Activated T-helper 2 cell treated with anti-CD3 and anti-CD28 coated beads, Interferon-gamma antibody, Interleukin-2, Interleukin-4, amounts not matched to agents 10 μg/mL and 5 μg/mL and 100 μg/mL, durations not matched to agents 14 hours and 24 hours and 36 hours (primary cell): ENCODE data around the gene KIDINS220. TPM values are rescaled to one million over a fixed set of nuclear protein-coding genes. Genes with fewer than 3 reads are reported as not detected.

ENCODE experiments used
- DNase-seq: peaks from one replicate; pipeline ENCODE4 v3.0.0; 2021; ENCODE audit warnings: low spot score
- H3K27ac Mint-ChIP-seq: one replicate; pipeline ENCODE4 v1.8.0; 2021; ENCODE audit warnings: mixed read lengths
- H3K27me3 Mint-ChIP-seq: one replicate; pipeline ENCODE4 v1.8.0; 2021; ENCODE audit warnings: low read depth, mixed read lengths
- H3K36me3 Mint-ChIP-seq: one replicate; pipeline ENCODE4 v1.8.0; 2021; ENCODE audit warnings: low read depth, mixed read lengths
- H3K4me1 Mint-ChIP-seq: one replicate; pipeline ENCODE4 v1.8.0; 2021; ENCODE audit warnings: low read depth, mixed read lengths
- H3K4me3 Mint-ChIP-seq: one replicate; pipeline ENCODE4 v1.8.0; 2021; ENCODE audit warnings: low read depth, mild to moderate bottlenecking, moderate library complexity, mixed read lengths
- H3K9me3 Mint-ChIP-seq: one replicate; pipeline ENCODE4 v1.8.0; 2021; ENCODE audit warnings: mixed read lengths
- intact Hi-C: fragments of 100-400 bp; cut with micrococcal nuclease; formaldehyde crosslinking; loops from one replicate; pipeline ENCODE4 v1.15.1; 2023
- total RNA-seq: library from RNA; stranded (reverse); gene quantifications from 2 replicates; pipeline ENCODE4 v1.2.3, GENCODE V29; 2022

Gene KIDINS220
- total RNA-seq, 1 donor from 2014 or later: 26.1 TPM

- H3K36me3 Mint-ChIP-seq: peaks cover 3% of the 10 kb centered on the region
- no peak for DNase-seq
- no peaks in the 10 kb centered on the region for H3K9me3 Mint-ChIP-seq
- H3K4me1 Mint-ChIP-seq: peaks cover 3% of the 10 kb centered on the region
- intact Hi-C loops: loop anchor here (2.0 kb wide), 1 partner anchor 72 kb away; no protein-coding TSS in a partner anchor
- no peak overlapping the region for H3K27ac Mint-ChIP-seq
- peaks cover 26% of the 10 kb centered on the region for H3K27me3 Mint-ChIP-seq
- H3K4me3 Mint-ChIP-seq: no peak overlapping the region
Measured at GRCh38 chr2:8692783-8693156, 144.6 kb downstream of the KIDINS220 start.

- Mint-ChIP-seq H3K27me3 (peaks cover 26% of the 10 kb centered on the region), H3K9me3 (no peaks in the 10 kb centered on the region), H3K4me3 (no peak overlapping the region), H3K36me3 (peaks cover 3% of the 10 kb centered on the region), H3K27ac (no peak overlapping the region), H3K4me1 (peaks cover 3% of the 10 kb centered on the region)
- intact Hi-C loops: loop anchor here (2.0 kb wide), 1 partner anchor 73 kb away; no protein-coding TSS in a partner anchor
- DNase-seq: no peak
Measured at GRCh38 chr2:8691859-8692437, 145.5 kb downstream of the KIDINS220 start.

- peaks cover 5% of the 10 kb centered on the region for H3K4me1 Mint-ChIP-seq
- peak overlapping the region; percentile 66 for H3K4me3 Mint-ChIP-seq
- H3K9me3 Mint-ChIP-seq: no peaks in the 10 kb centered on the region
- H3K36me3 Mint-ChIP-seq: peaks cover 36% of the 10 kb centered on the region
- peak; percentile 72 for DNase-seq
- peak overlapping the region; percentile 55 for H3K27ac Mint-ChIP-seq
- intact Hi-C loops: loop anchor here (1.0 to 10.0 kb wide), 8 partner anchors 171 to 1589 kb away; no protein-coding TSS in a partner anchor
- peaks cover 7% of the 10 kb centered on the region for H3K27me3 Mint-ChIP-seq
Measured at GRCh38 chr2:8685697-8686358, 151.6 kb downstream of the KIDINS220 start.

- H3K4me3 Mint-ChIP-seq: peak overlapping the region; percentile 100
- intact Hi-C loops: loop anchor here (1.0 to 10.0 kb wide), 11 partner anchors 208 to 1588 kb away; no protein-coding TSS in a partner anchor
Measured at GRCh38 chr2:8684878-8685696, 152.3 kb downstream of the KIDINS220 start.

GRCh38 chr2:8684540-8684877 lies 152.9 kb downstream of the KIDINS220 start:
- peaks cover 36% of the 10 kb centered on the region for H3K36me3 Mint-ChIP-seq
- DNase-seq: peak; percentile 53
- H3K9me3 Mint-ChIP-seq: no peaks in the 10 kb centered on the region
- H3K27ac Mint-ChIP-seq: peak overlapping the region; percentile 94
- H3K4me3 Mint-ChIP-seq: peak overlapping the region; percentile 100
- intact Hi-C loops: loop anchor here (1.0 to 10.0 kb wide), 9 partner anchors 207 to 1258 kb away; no protein-coding TSS in a partner anchor
- peaks cover 12% of the 10 kb centered on the region for H3K4me1 Mint-ChIP-seq
- H3K27me3 Mint-ChIP-seq: peaks cover 2% of the 10 kb centered on the region

More at GRCh38 chr2:8684878-8685696, 152.3 kb downstream of the KIDINS220 start:
- Mint-ChIP-seq H3K4me1 (peaks cover 7% of the 10 kb centered on the region), H3K36me3 (peaks cover 36% of the 10 kb centered on the region), H3K9me3 (no peaks in the 10 kb centered on the region), H3K27ac (peak overlapping the region; percentile 94), H3K27me3 (peaks cover 7% of the 10 kb centered on the region)
- DNase-seq: peak; percentile 45

GRCh38 chr2:8682719-8683667 lies 154.4 kb downstream of the KIDINS220 start:
- Mint-ChIP-seq H3K4me3 (peak overlapping the region; percentile 100), H3K4me1 (peaks cover 19% of the 10 kb centered on the region), H3K27me3 (peaks cover under 1% of the 10 kb centered on the region), H3K36me3 (peaks cover 34% of the 10 kb centered on the region), H3K9me3 (no peaks in the 10 kb centered on the region), H3K27ac (peak overlapping the region; percentile 98)
- peak; percentile 42 for DNase-seq
- intact Hi-C loops: loop anchor here (2.0 to 10.0 kb wide), 7 partner anchors 96 to 1231 kb away; no protein-coding TSS in a partner anchor

GRCh38 chr2:8681786-8682692 lies 155.4 kb downstream of the KIDINS220 start, which contains the start of gene ID2:
TSS of gene ID2 (plus strand) at chr2:8682056. CDS start at chr2:8682166, 110 bp downstream.
- H3K9me3 Mint-ChIP-seq: no peaks in the 10 kb centered on the region
- peaks cover 28% of the 10 kb centered on the region for H3K4me1 Mint-ChIP-seq
- peak within 1 kb of the TSS; percentile 100 for H3K4me3 Mint-ChIP-seq
- peaks cover 38% of the 10 kb centered on the region for H3K36me3 Mint-ChIP-seq
- intact Hi-C loops: loop anchor here (1.0 to 10.0 kb wide), 17 partner anchors 74 to 1230 kb away; no protein-coding TSS in a partner anchor
- DNase-seq: peak; percentile 99
- peak within 1 kb of the TSS; percentile 98 for H3K27ac Mint-ChIP-seq
- peaks cover 10% of the 10 kb centered on the region for H3K27me3 Mint-ChIP-seq

- Mint-ChIP-seq H3K36me3 (peaks cover 38% of the 10 kb centered on the region), H3K27ac (peak overlapping the region; percentile 80), H3K4me1 (peaks cover 26% of the 10 kb centered on the region), H3K9me3 (peaks cover 2% of the 10 kb centered on the region), H3K27me3 (peaks cover 17% of the 10 kb centered on the region), H3K4me3 (peak overlapping the region; percentile 83)
- peak; percentile 67 for DNase-seq
- intact Hi-C loops: loop anchor here (1.0 to 10.0 kb wide), 16 partner anchors 73 to 1229 kb away; no protein-coding TSS in a partner anchor
Measured at GRCh38 chr2:8680822-8681760, 156.3 kb downstream of the KIDINS220 start.

- Mint-ChIP-seq H3K4me1 (peaks cover 25% of the 10 kb centered on the region), H3K27me3 (peaks cover 26% of the 10 kb centered on the region), H3K4me3 (peak overlapping the region; percentile 83), H3K9me3 (peaks cover 9% of the 10 kb centered on the region), H3K27ac (peak overlapping the region; percentile 70), H3K36me3 (peaks cover 41% of the 10 kb centered on the region)
- DNase-seq: no peak
- intact Hi-C loops: loop anchor here (2.0 to 10.0 kb wide), 10 partner anchors 203 to 1228 kb away; no protein-coding TSS in a partner anchor
Measured at GRCh38 chr2:8679827-8680731, 157.3 kb downstream of the KIDINS220 start.

- peaks cover 32% of the 10 kb centered on the region for H3K27me3 Mint-ChIP-seq
- peaks cover 43% of the 10 kb centered on the region for H3K36me3 Mint-ChIP-seq
- peaks cover 25% of the 10 kb centered on the region for H3K4me1 Mint-ChIP-seq
- intact Hi-C loops: no loop called here
- DNase-seq: no peak
- peaks cover 12% of the 10 kb centered on the region for H3K9me3 Mint-ChIP-seq
- H3K4me3 Mint-ChIP-seq: peak overlapping the region; percentile 72
- peak overlapping the region; percentile 70 for H3K27ac Mint-ChIP-seq
Measured at GRCh38 chr2:8679567-8679826, 157.9 kb downstream of the KIDINS220 start.
